BLaER1 (cell line): ENCODE results near the gene VPS29.
"Not testable (repeated sequence)": the region's sequence is repeated elsewhere in the genome, so short reads cannot be mapped to it uniquely, and the experiment has no call there.

Experiments
- H3K27ac ChIP-seq: shearing (Covaris generic); formaldehyde crosslinking; 2 replicates; pipeline ENCODE4 v1.8.1; 2022
- H3K27me3 ChIP-seq: shearing (Covaris generic); formaldehyde crosslinking; 2 replicates; pipeline ENCODE4 v1.8.1; 2022
- H3K36me3 ChIP-seq: shearing (Covaris generic); formaldehyde crosslinking; 2 replicates; pipeline ENCODE4 v1.8.1; 2022
- H3K4me1 ChIP-seq: shearing (Covaris generic); formaldehyde crosslinking; 2 replicates; pipeline ENCODE4 v1.8.1; 2022
- H3K4me2 ChIP-seq: shearing (Covaris generic); formaldehyde crosslinking; 2 replicates; pipeline ENCODE4 v1.8.1; 2022
- H3K4me3 ChIP-seq: shearing (Covaris generic); formaldehyde crosslinking; 2 replicates; pipeline ENCODE4 v1.8.1; 2022
- H3K9ac ChIP-seq: shearing (Covaris generic); formaldehyde crosslinking; 2 replicates; pipeline ENCODE4 v1.8.1; 2022
- H3K9me3 ChIP-seq: shearing (Covaris generic); formaldehyde crosslinking; 2 replicates; pipeline ENCODE4 v1.8.1; 2022
- H4K20me1 ChIP-seq: shearing (Covaris generic); formaldehyde crosslinking; 2 replicates; pipeline ENCODE4 v1.8.1; 2022
- Cebpa-rat ChIP-seq: shearing (Covaris generic); IDR thresholded peaks from 2 replicates; pipeline ENCODE4 v1.8.1; 2022

Gene VPS29

GRCh38 chr12:110501752-110502738 is at the start of gene VPS29, which contains the start of gene RAD9B:
VPS29 (minus strand) TSS chr12:110502111; CDS start chr12:110502051, 60 bp downstream.
RAD9B (plus strand) TSS chr12:110502331; CDS start chr12:110502338, 7 bp downstream.
- Histone ChIP-seq H3K36me3 (peaks cover 16% of the 10 kb centered on the region), H3K27me3 (no peaks in the 10 kb centered on the region), H3K4me2 (peak within 1 kb of the TSS; percentile 96), H3K9ac (peak within 1 kb of the TSS; percentile 93), H3K27ac (peak within 1 kb of the TSS; percentile 92), H3K4me3 (peak within 1 kb of the TSS; percentile 92), H4K20me1 (peaks cover 19% of the 10 kb centered on the region; the same call in 1 of the 2 replicates), H3K9me3 (no peaks in the 10 kb centered on the region), H3K4me1 (peaks cover 29% of the 10 kb centered on the region)
- TF ChIP-seq Cebpa-rat: no peak

GRCh38 chr12:110550981-110551380 is 49.1 kb upstream of the VPS29 start:
- no peak overlapping the region for H3K9ac ChIP-seq
- H4K20me1 ChIP-seq: peaks cover 100% of the 10 kb centered on the region
- H3K27ac ChIP-seq: no peak overlapping the region
- H3K4me1 ChIP-seq: no peaks in the 10 kb centered on the region
- H3K4me2 ChIP-seq: no peak overlapping the region
- TF ChIP-seq Cebpa-rat: no peak
- H3K36me3 ChIP-seq: peaks cover 71% of the 10 kb centered on the region
- H3K4me3 ChIP-seq: no peak overlapping the region
- H3K27me3 ChIP-seq: no peaks in the 10 kb centered on the region
- no peaks in the 10 kb centered on the region for H3K9me3 ChIP-seq

- Histone ChIP-seq H3K9me3 (no peaks in the 10 kb centered on the region), H3K4me1 (no peaks in the 10 kb centered on the region), H3K27me3 (no peaks in the 10 kb centered on the region), H3K27ac (no peak overlapping the region), H4K20me1 (peaks cover 100% of the 10 kb centered on the region), H3K9ac (no peak overlapping the region), H3K4me3 (no peak overlapping the region), H3K36me3 (peaks cover 83% of the 10 kb centered on the region), H3K4me2 (no peak overlapping the region)
- TF ChIP-seq Cebpa-rat: no peak
Measured at GRCh38 chr12:110549716-110550115, 47.8 kb upstream of the VPS29 start.

GRCh38 chr12:110548678-110549077 is 46.8 kb upstream of the VPS29 start:
- no peak overlapping the region for H3K4me2 ChIP-seq
- H3K9ac ChIP-seq: no peak overlapping the region
- H3K9me3 ChIP-seq: no peaks in the 10 kb centered on the region
- no peak for TF ChIP-seq Cebpa-rat
- no peaks in the 10 kb centered on the region for H3K27me3 ChIP-seq
- no peak overlapping the region for H3K27ac ChIP-seq
- no peaks in the 10 kb centered on the region for H3K4me1 ChIP-seq
- H4K20me1 ChIP-seq: peaks cover 100% of the 10 kb centered on the region
- peaks cover 88% of the 10 kb centered on the region for H3K36me3 ChIP-seq
- no peak overlapping the region for H3K4me3 ChIP-seq

GRCh38 chr12:110547090-110547489 is 45.2 kb upstream of the VPS29 start:
- H3K4me1 ChIP-seq: no peaks in the 10 kb centered on the region
- H3K4me3 ChIP-seq: no peak overlapping the region
- no peak for TF ChIP-seq Cebpa-rat
- peaks cover 97% of the 10 kb centered on the region for H4K20me1 ChIP-seq
- no peaks in the 10 kb centered on the region for H3K27me3 ChIP-seq
- no peak overlapping the region for H3K27ac ChIP-seq
- H3K36me3 ChIP-seq: peaks cover 96% of the 10 kb centered on the region
- no peaks in the 10 kb centered on the region for H3K9me3 ChIP-seq
- H3K9ac ChIP-seq: no peak overlapping the region
- H3K4me2 ChIP-seq: no peak overlapping the region

GRCh38 chr12:110546339-110546738 is 44.4 kb upstream of the VPS29 start:
- H3K36me3 ChIP-seq: peaks cover 96% of the 10 kb centered on the region
- peaks cover 94% of the 10 kb centered on the region for H4K20me1 ChIP-seq

GRCh38 chr12:110545812-110546211 is 43.9 kb upstream of the VPS29 start:
- Histone ChIP-seq H3K4me1 (no peaks in the 10 kb centered on the region), H4K20me1 (peaks cover 89% of the 10 kb centered on the region), H3K9ac (no peak overlapping the region), H3K4me3 (no peak overlapping the region), H3K36me3 (peaks cover 94% of the 10 kb centered on the region), H3K27me3 (no peaks in the 10 kb centered on the region), H3K27ac (no peak overlapping the region), H3K9me3 (no peaks in the 10 kb centered on the region), H3K4me2 (no peak overlapping the region)
- no peak for TF ChIP-seq Cebpa-rat

More at GRCh38 chr12:110546339-110546738, 44.4 kb upstream of the VPS29 start:
- Histone ChIP-seq H3K4me2 (no peak overlapping the region), H3K4me1 (no peaks in the 10 kb centered on the region), H3K9ac (no peak overlapping the region), H3K27ac (no peak overlapping the region), H3K27me3 (no peaks in the 10 kb centered on the region), H3K4me3 (no peak overlapping the region), H3K9me3 (no peaks in the 10 kb centered on the region)
- TF ChIP-seq Cebpa-rat: no peak

GRCh38 chr12:110545259-110545658 is 43.3 kb upstream of the VPS29 start:
- not testable (repeated sequence) for H3K4me3 ChIP-seq

GRCh38 chr12:110543965-110544364 is 42.1 kb upstream of the VPS29 start:
- Histone ChIP-seq H3K4me2 (no peak overlapping the region), H4K20me1 (peaks cover 86% of the 10 kb centered on the region), H3K27ac (no peak overlapping the region)

More at GRCh38 chr12:110545259-110545658, 43.3 kb upstream of the VPS29 start:
- not testable (repeated sequence) for H3K9me3 ChIP-seq, H3K27me3 ChIP-seq, H3K4me2 ChIP-seq, H3K9ac ChIP-seq, H3K27ac ChIP-seq, H3K4me1 ChIP-seq
- Histone ChIP-seq H3K36me3 (peaks cover 94% of the 10 kb centered on the region), H4K20me1 (peaks cover 86% of the 10 kb centered on the region)

GRCh38 chr12:110543252-110543959 is 41.5 kb upstream of the VPS29 start:
- Histone ChIP-seq H3K4me2 (no peak overlapping the region), H3K4me3 (no peak overlapping the region), H3K27ac (0 out of 2 replicates have a peak overlapping the region, but pooled peaks have one; percentile 3), H3K9me3 (no peaks in the 10 kb centered on the region), H3K4me1 (no peaks in the 10 kb centered on the region), H3K9ac (no peak overlapping the region), H3K36me3 (peaks cover 96% of the 10 kb centered on the region), H4K20me1 (peaks cover 86% of the 10 kb centered on the region), H3K27me3 (no peaks in the 10 kb centered on the region)
- no peak for TF ChIP-seq Cebpa-rat

More at GRCh38 chr12:110543965-110544364, 42.1 kb upstream of the VPS29 start:
- H3K9ac ChIP-seq: no peak overlapping the region
- no peaks in the 10 kb centered on the region for H3K9me3 ChIP-seq
- no peaks in the 10 kb centered on the region for H3K4me1 ChIP-seq
- no peak for TF ChIP-seq Cebpa-rat
- H3K27me3 ChIP-seq: no peaks in the 10 kb centered on the region
- no peak overlapping the region for H3K4me3 ChIP-seq
- peaks cover 96% of the 10 kb centered on the region for H3K36me3 ChIP-seq
